Motor neuron (in vitro differentiated cells): ENCODE results near the gene DPF3. TPM values are rescaled to one million over a fixed set of nuclear protein-coding genes. Genes with fewer than 3 reads are reported as not detected.
"Not testable (repeated sequence)": the region's sequence is repeated elsewhere in the genome, so short reads cannot be mapped to it uniquely, and the experiment has no call there.

Experiments
- ATAC-seq, 8 experiments: fragments of 200-7000 bp; cut with Tn5 transposase; replicated peaks in 6 of 8; 2 replicates each; pipeline ENCODE4 v1.8.0; 2021; ENCODE audit warnings: mild to moderate bottlenecking in 8 of 8, moderate library complexity in 8 of 8
- H3K27ac ChIP-seq, 2 donors: fragments of 250-450 bp; sonication (Bioruptor Pico); 2 replicates each; pipeline ENCODE4 v1.9.0; 2021; ENCODE audit warnings: antibody characterized with exemption in 2 of 2, mild to moderate bottlenecking in 2 of 2, moderate library complexity in 1 of 2
- H3K4me1 ChIP-seq, 2 donors: fragments of 250-450 bp; sonication (Bioruptor Pico); replicated peaks in 1 of 2; 2 replicates each; pipeline ENCODE4 v1.6.1; 2021; ENCODE audit warnings: antibody characterized with exemption in 2 of 2, mild to moderate bottlenecking in 2 of 2, moderate library complexity in 1 of 2
- H3K4me3 ChIP-seq, 5 donors: fragments of 250-450 bp; sonication (Bioruptor Pico); 2 replicates each; pipeline ENCODE4 v1.9.0; 2021; ENCODE audit warnings: antibody characterized with exemption in 5 of 5, mild to moderate bottlenecking in 5 of 5, moderate library complexity in 4 of 5
- WGBS, 10 experiments: fragments of 450-650 bp; shearing (Covaris generic); methylation state at CpG; one replicate each; pipeline ENCODE4 v1.0.0; 2022; 5-methylcytosine and 5-hydroxymethylcytosine counted together
- in situ Hi-C, 9 experiments: fragments of 400-800 bp; cut with MboI; loops; one replicate each; pipeline ENCODE4 v1.15.0; 2021; ENCODE audit warnings: low sequenced_read_pairs in 9 of 9, low pct_unique_long_range_greater_than_20kb in 2 of 9; ENCODE audit not compliant: unreplicated experiment in 9 of 9
- total RNA-seq, 8 experiments: library from RNA; unstranded; fragments of 300-600 nt; gene quantifications; 2 replicates each; pipeline versions ENCODE4 v1.2.3 to v1.2.4, GENCODE V29; 2022

DPF3 gene
- total RNA-seq, 8 experiments from 2014 or later: 5.0 to 10.8 (median 8.6) TPM

- in situ Hi-C loops: no loop called here
- Histone ChIP-seq H3K4me3 (no peak overlapping the region), H3K27ac (no peak overlapping the region), H3K4me1 (no peaks in the 10 kb centered on the region)
- 0 to 100% (median 100%) methylated on average over 1 of the region's 1 CpG; no CpG with 5 or more reads in 5 of the 10 experiments for WGBS, 10 experiments
- no peak for ATAC-seq
Measured at GRCh38 chr14:72756967-72757366, 136.9 kb downstream of the DPF3 start.

DNA sequence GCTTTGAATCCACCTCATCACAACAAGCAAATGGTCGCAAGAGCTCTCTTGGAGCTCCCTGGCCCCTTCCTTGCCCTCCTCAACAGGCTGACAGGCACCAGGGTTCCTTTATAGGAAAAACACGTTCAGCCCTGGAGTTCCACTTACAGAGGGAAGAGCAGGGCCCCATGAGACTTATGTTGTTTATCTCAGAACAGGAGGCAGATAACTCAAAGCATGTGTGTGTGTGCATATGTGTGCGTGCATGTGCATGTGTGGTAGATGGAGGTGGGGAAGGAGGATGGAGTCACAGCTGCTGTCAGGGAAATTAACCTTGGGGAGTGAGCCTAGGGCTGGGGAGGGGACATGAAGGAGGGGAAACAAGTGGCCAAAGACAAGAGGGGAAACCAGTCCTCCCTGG, 138.1 kb downstream of the DPF3 start:
- 6 to 90% (median 45%) methylated on average over 1 to 2 of the region's 3 CpGs; no CpG with 5 or more reads in 6 of the 10 experiments for WGBS, 10 experiments
- peak in 1 of 8 experiments; percentile 13 for ATAC-seq
- Histone ChIP-seq H3K27ac (no peak overlapping the region), H3K4me3 (no peak overlapping the region), H3K4me1 (no peaks in the 10 kb centered on the region)
- in situ Hi-C loops: no loop called here

DNA sequence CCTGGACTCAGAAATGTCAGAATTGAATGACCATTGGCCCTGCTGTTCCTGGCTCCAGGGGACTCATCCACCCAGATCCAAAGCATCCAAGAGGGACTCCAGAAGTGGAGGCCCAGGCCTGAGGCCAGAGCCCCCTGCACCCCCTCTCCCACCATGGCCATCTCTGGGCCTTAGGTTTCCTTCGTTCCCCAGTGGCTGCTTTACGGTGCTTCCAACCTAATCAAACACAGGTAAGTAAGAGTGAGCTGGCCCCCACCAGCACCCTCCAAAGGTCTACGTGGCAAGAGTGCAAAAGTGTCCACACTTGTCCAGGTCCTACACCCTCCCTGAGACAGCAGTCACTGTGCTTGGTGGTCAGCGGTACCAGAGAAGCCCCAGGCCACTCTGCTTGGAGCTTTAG, 139.0 kb downstream of the DPF3 start:
- in situ Hi-C loops: no loop called here
- ATAC-seq: no peak
- no peaks in the 10 kb centered on the region for H3K4me1 ChIP-seq
- H3K27ac ChIP-seq: no peak overlapping the region
- H3K4me3 ChIP-seq: no peak overlapping the region
- WGBS, 10 experiments: 40 to 95% (median 76%) methylated on average over 1 to 4 of the region's 4 CpGs; no CpG with 5 or more reads in 6 of the 10 experiments

DNA sequence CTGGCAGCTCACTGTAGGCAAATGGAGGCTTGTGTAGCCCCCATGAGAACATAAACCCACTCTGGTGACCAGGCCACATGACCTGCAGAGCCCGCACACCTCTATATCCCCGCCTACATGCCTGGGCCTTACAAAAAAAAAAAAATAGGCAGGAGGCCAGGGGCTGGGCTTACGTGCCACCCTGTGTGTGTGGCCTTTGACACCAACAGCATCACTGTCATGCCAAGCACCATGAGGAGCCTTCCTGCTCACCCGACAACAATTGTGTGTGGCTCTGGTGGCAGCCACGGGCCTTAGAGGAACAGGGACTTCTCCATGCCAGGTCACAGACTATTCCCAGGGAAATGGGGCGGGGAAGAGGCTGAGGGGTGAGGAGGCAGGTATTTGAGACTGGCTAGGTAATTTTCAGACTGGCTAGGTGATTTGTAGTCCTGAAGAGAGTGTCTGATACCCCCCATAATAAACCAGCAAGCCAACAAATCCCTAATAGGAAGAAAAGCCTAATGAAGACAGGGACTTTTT, 140.0 kb downstream of the DPF3 start:
- ATAC-seq: no peak
- no peak overlapping the region for H3K4me3 ChIP-seq
- in situ Hi-C loops: no loop called here
- 95 to 100% (median 100%) methylated on average over 1 to 5 of the region's 6 CpGs; no CpG with 5 or more reads in 7 of the 10 experiments for WGBS, 10 experiments
- H3K4me1 ChIP-seq: no peaks in the 10 kb centered on the region
- no peak overlapping the region for H3K27ac ChIP-seq

GRCh38 chr14:72753044-72753710, 140.7 kb downstream of the DPF3 start:
- Histone ChIP-seq H3K27ac (no peak overlapping the region), H3K4me1 (no peaks in the 10 kb centered on the region), H3K4me3 (no peak overlapping the region)
- no peak for ATAC-seq
- 56 to 100% (median 84%) methylated on average over 1 to 6 of the region's 8 CpGs; no CpG with 5 or more reads in 2 of the 10 experiments for WGBS, 10 experiments
- in situ Hi-C loops: no loop called here

DNA sequence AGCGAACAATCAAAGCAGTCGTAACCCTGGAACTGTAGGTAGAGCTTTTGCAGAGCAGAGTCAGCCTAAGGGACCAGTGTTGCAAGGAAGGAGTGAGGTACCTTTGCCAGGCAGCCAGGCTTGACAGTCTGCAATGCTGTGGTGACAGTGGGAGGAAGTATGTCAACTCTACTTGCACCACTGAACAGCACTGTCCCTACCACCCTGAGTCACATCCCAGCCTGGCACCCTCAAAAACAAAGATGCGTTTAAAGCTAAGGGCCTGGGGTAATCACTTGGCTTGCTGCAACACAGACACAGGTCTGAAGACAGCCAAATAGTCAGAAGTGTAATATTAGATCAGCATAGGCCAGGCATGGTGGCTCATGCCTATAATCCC, 141.9 kb downstream of the DPF3 start:
- no peaks in the 10 kb centered on the region for H3K4me1 ChIP-seq
- ATAC-seq: no peak
- in situ Hi-C loops: no loop called here
- no peak overlapping the region for H3K4me3 ChIP-seq
- H3K27ac ChIP-seq: no peak overlapping the region
- 88 to 100% (median 96%) methylated on average over 1 to 3 of the region's 3 CpGs; no CpG with 5 or more reads in 6 of the 10 experiments for WGBS, 10 experiments

- WGBS, 10 experiments: 19 to 100% (median 94%) methylated on average over 2 to 7 of the region's 9 CpGs; no CpG with 5 or more reads in 2 of the 10 experiments
Measured at GRCh38 chr14:72751276-72752033, 142.4 kb downstream of the DPF3 start.

GRCh38 chr14:72748921-72749320, 145.0 kb downstream of the DPF3 start:
- in situ Hi-C loops, H3K27ac ChIP-seq, H3K4me1 ChIP-seq, ATAC-seq, H3K4me3 ChIP-seq: not testable (repeated sequence)
- 80 to 100% (median 100%) methylated on average over 1 to 2 of the region's 4 CpGs; no CpG with 5 or more reads in 7 of the 10 experiments for WGBS, 10 experiments

More at GRCh38 chr14:72751276-72752033, 142.4 kb downstream of the DPF3 start:
- ATAC-seq: no peak
- no peaks in the 10 kb centered on the region for H3K4me1 ChIP-seq
- in situ Hi-C loops: no loop called here
- no peak overlapping the region for H3K4me3 ChIP-seq
- H3K27ac ChIP-seq: no peak overlapping the region

GRCh38 chr14:72747652-72748051, 146.2 kb downstream of the DPF3 start:
- no peak for ATAC-seq
- Histone ChIP-seq H3K4me1 (peaks cover 3 to 4% of the 10 kb centered on the region in 2 donors), H3K4me3 (no peak overlapping the region), H3K27ac (no peak overlapping the region)
- in situ Hi-C loops: no loop called here
- WGBS, 10 experiments: 17 to 100% (median 72%) methylated on average over 1 to 3 of the region's 3 CpGs; no CpG with 5 or more reads in 2 of the 10 experiments

- peak in 3 of 8 experiments; percentile 87 to 96 (median 91) for ATAC-seq
- in situ Hi-C loops: no loop called here
- H3K4me3 ChIP-seq: no peak overlapping the region
- 40 to 100% (median 85%) methylated on average over 2 to 8 of the region's 20 CpGs; no CpG with 5 or more reads in 3 of the 10 experiments for WGBS, 10 experiments
- no peak overlapping the region for H3K27ac ChIP-seq
- H3K4me1 ChIP-seq: peaks cover 16 to 17% of the 10 kb centered on the region in 2 donors
Measured at GRCh38 chr14:72745991-72746980, 147.6 kb downstream of the DPF3 start.

DNA sequence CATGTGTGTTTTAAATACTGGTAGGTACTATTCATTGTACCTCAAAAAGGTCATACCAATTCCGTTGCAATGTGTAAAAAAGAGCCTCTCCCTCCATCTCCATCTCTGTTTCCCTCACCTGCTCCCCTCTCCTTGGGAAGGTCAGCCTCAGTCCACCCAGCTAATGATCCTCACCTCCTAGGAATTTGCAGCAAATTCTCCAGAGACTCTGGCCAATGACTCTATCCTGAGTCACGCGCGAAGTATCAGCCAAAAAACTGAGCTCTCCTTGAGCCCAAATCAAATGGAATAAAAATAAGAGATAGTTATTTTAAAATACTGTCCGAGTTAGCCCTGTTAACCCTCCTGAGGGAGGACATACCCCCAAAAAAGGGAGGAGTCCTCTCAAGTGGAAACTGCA, 148.4 kb downstream of the DPF3 start:
- H3K4me3 ChIP-seq: no peak overlapping the region
- ATAC-seq: peak in 2 of 8 experiments; percentile 58 to 62
- peaks cover 22 to 25% of the 10 kb centered on the region in 2 donors for H3K4me1 ChIP-seq
- no peak overlapping the region for H3K27ac ChIP-seq
- in situ Hi-C loops: no loop called here
- 7 to 100% (median 79%) methylated on average over 2 to 5 of the region's 5 CpGs; no CpG with 5 or more reads in 2 of the 10 experiments for WGBS, 10 experiments

- in situ Hi-C loops: no loop called here
- 88 to 100% (median 95%) methylated on average over 1 to 4 of the region's 8 CpGs; no CpG with 5 or more reads in 3 of the 10 experiments for whole genome bisulfite sequencing, 10 experiments
- Histone ChIP-seq H3K4me3 (no peak overlapping the region), H3K4me1 (peaks cover 22 to 26% of the 10 kb centered on the region in 2 donors), H3K27ac (no peak overlapping the region)
- ATAC-seq: no peak
Measured at GRCh38 chr14:72744416-72745120, 149.3 kb downstream of the DPF3 start.
